Measurements from ENCODE around the gene UTS2R.
"Not testable (repeated sequence)": the region's sequence is repeated elsewhere in the genome, so short reads cannot be mapped to it uniquely, and the experiment has no call there.

The UTS2R gene

GRCh38 chr17:82376042-82376730 lies 4.6 kb downstream of the UTS2R start:
- DNase-seq: no peak

- not testable (repeated sequence) for DNase-seq
Observed at GRCh38 chr17:82377294-82377693, 5.7 kb downstream of the UTS2R start.

- DNase-seq: no peak
Observed at GRCh38 chr17:82377924-82378740, 6.6 kb downstream of the UTS2R start.

- no peak for DNase-seq
Observed at GRCh38 chr17:82378741-82379021, 7.1 kb downstream of the UTS2R start.

GRCh38 chr17:82380860-82381702 lies 9.5 kb downstream of the UTS2R start:
- DNase-seq: peak; percentile 46

GRCh38 chr17:82381703-82382009 lies 10.1 kb downstream of the UTS2R start:
- DNase-seq: not testable (repeated sequence)

GRCh38 chr17:82382220-82382932 lies 10.8 kb downstream of the UTS2R start:
- not testable (repeated sequence) for DNase-seq

GRCh38 chr17:82382933-82383255 lies 11.3 kb downstream of the UTS2R start:
- DNase-seq: no peak

- DNase-seq: no peak
Observed at GRCh38 chr17:82383411-82383810, 11.8 kb downstream of the UTS2R start.

- DNase-seq: no peak
Observed at GRCh38 chr17:82384051-82384729, 12.6 kb downstream of the UTS2R start.

- peak; percentile 53 for DNase-seq
Observed at GRCh38 chr17:82384730-82385481, 13.3 kb downstream of the UTS2R start.

GRCh38 chr17:82385559-82386254 lies 14.1 kb downstream of the UTS2R start:
- no peak for DNase-seq

- DNase-seq: no peak
Observed at GRCh38 chr17:82386255-82386831, 14.8 kb downstream of the UTS2R start.

- no peak for DNase-seq
Observed at GRCh38 chr17:82386881-82387704, 15.5 kb downstream of the UTS2R start.

- no peak for DNase-seq
Observed at GRCh38 chr17:82387705-82388106, 16.1 kb downstream of the UTS2R start.

- no peak for DNase-seq
Observed at GRCh38 chr17:82388223-82388921, 16.8 kb downstream of the UTS2R start.

GRCh38 chr17:82388922-82389283 lies 17.3 kb downstream of the UTS2R start:
- no peak for DNase-seq

- DNase-seq: no peak
Observed at GRCh38 chr17:82389379-82389778, 17.8 kb downstream of the UTS2R start.

Data from DMS79 (cell line).